HCT116 (cell line): ENCODE results near the gene RPL35. TPM values are rescaled to one million over a fixed set of nuclear protein-coding genes. Genes with fewer than 3 reads are reported as not detected.

Source experiments
- ATAC-seq: fragments of 200-7000 bp; cut with Tn5 transposase; 2 replicates; pipeline ENCODE4 v1.9.1; 2020; ENCODE audit warnings: mild to moderate bottlenecking, moderate library complexity
- BruUV-seq: library from RNA; stranded (reverse); fragments of 400-500 nt; replicated peaks from 2 replicates; lab custom pipeline; 2021; lab: Mats Ljungman, UMichigan
- CTCF ChIA-PET: fragments of 300-600 bp; sonication (Branson Sonifier 250); formaldehyde crosslinking; loops from one replicate; lab custom pipeline; 2021; ENCODE audit warnings: antibody characterized with exemption; lab: Charles Lee
- POLR2A ChIA-PET: fragments of 300-600, 350-600 bp; sonication (Branson Sonifier 250); formaldehyde crosslinking; loops from one replicate; lab custom pipeline; 2021; ENCODE audit warnings: antibody characterized with exemption; lab: Charles Lee
- RAD21 ChIA-PET, 2 experiments: fragments of 300-600 bp; sonication (Branson Sonifier 250); formaldehyde crosslinking; loops; one replicate each; lab custom pipeline; 2023; ENCODE audit warnings: low total read pairs in 2 of 2; ENCODE audit not compliant: uncharacterized antibody in 2 of 2, unreplicated experiment in 2 of 2, low non-redundant PET in 1 of 2; lab: Charles Lee
- DNase-seq: peaks from one replicate; pipeline ENCODE4 v3.0.0-alpha.2; 2010; ENCODE audit warnings: low read depth, low spot score
- H2AFZ ChIP-seq: fragments of 200-600 bp; shearing (Covaris generic), sonication (generic); 2 replicates; pipeline ENCODE4 v1.6.1; 2017; ENCODE audit warnings: low read depth, mixed run types, mixed read lengths, antibody characterized with exemption, low read length; ENCODE audit not compliant: poor library complexity, severe bottlenecking
- H3K27ac ChIP-seq: 2 replicates; pipeline ENCODE4 v1.5.1; 2012; ENCODE audit warnings: low read depth, low read length
- H3K27me3 ChIP-seq: fragments of 200-600 bp; sonication (generic); 2 replicates; pipeline ENCODE4 v1.6.1; 2016; ENCODE audit warnings: mixed run types, low read length, mixed read lengths; ENCODE audit not compliant: insufficient read depth
- H3K36me3 ChIP-seq, 2 experiments: fragments of 200-500 bp in 1 of 2; fragments of 200-600 bp in 1 of 2; sonication (Bioruptor generic) in 1 of 2; sonication (generic) in 1 of 2; 2 replicates each; pipeline versions ENCODE4 v1.5.1 to v1.6.1; 2014 to 2016; ENCODE audit warnings: low read length in 2 of 2, inconsistent platforms in 1 of 2, mixed read lengths in 1 of 2, mixed run types in 1 of 2; ENCODE audit not compliant: insufficient read depth in 2 of 2, control insufficient read depth in 1 of 2
- H3K4me1 ChIP-seq, 2 experiments: fragments of 200-600 bp in 1 of 2; sonication (generic) in 1 of 2; 2 replicates each; pipeline versions ENCODE4 v1.5.1 to v1.6.1; 2012 to 2017; ENCODE audit warnings: low read length in 2 of 2, inconsistent platforms in 1 of 2, mild to moderate bottlenecking in 1 of 2, mixed read lengths in 1 of 2, mixed run types in 1 of 2, moderate library complexity in 1 of 2; ENCODE audit not compliant: insufficient read depth in 2 of 2, control insufficient read depth in 1 of 2
- H3K4me2 ChIP-seq: fragments of 200-600 bp; sonication (generic); 2 replicates; pipeline ENCODE4 v1.6.1; 2017; ENCODE audit warnings: mixed run types, low read length, mixed read lengths
- H3K4me3 ChIP-seq, 2 experiments: fragments of 200-600 bp in 1 of 2; sonication (generic) in 1 of 2; replicated peaks in 1 of 2; 2 replicates each; pipeline ENCODE4 v1.5.1; 2011 to 2016; ENCODE audit warnings: low read length in 2 of 2, control low read depth in 1 of 2, low read depth in 1 of 2, mild to moderate bottlenecking in 1 of 2, mixed read lengths in 1 of 2, mixed run types in 1 of 2
- H3K79me2 ChIP-seq: fragments of 200-600 bp; sonication (generic); 2 replicates; pipeline ENCODE4 v1.6.1; 2017; ENCODE audit warnings: mild to moderate bottlenecking, mixed run types, low read length, moderate library complexity, mixed read lengths; ENCODE audit not compliant: insufficient read depth
- H3K9ac ChIP-seq: fragments of 200-600 bp; sonication (generic); 2 replicates; pipeline ENCODE4 v1.6.1; 2016; ENCODE audit warnings: low read length, mixed read lengths
- H3K9me2 ChIP-seq: fragments of 200-600 bp; sonication (generic), shearing (Covaris generic); 2 replicates; pipeline ENCODE4 v1.6.1; 2017; ENCODE audit warnings: mixed run types, mild to moderate bottlenecking, moderate library complexity; ENCODE audit not compliant: insufficient read depth
- H3K9me3 ChIP-seq, 2 experiments: fragments of 200-500 bp in 1 of 2; fragments of 200-600 bp in 1 of 2; sonication (Bioruptor generic) in 1 of 2; sonication (generic) in 1 of 2; 2 replicates each; pipeline ENCODE4 v1.6.1; 2014 to 2017; ENCODE audit warnings: low read length in 2 of 2, mixed read lengths in 2 of 2, inconsistent platforms in 1 of 2, low read depth in 1 of 2, mild to moderate bottlenecking in 1 of 2, mixed run types in 1 of 2, moderate library complexity in 1 of 2; ENCODE audit not compliant: control insufficient read depth in 1 of 2, insufficient read depth in 1 of 2
- H4K20me1 ChIP-seq: fragments of 200-600 bp; sonication (generic), shearing (Covaris generic); 2 replicates; pipeline ENCODE4 v1.6.1; 2017; ENCODE audit warnings: mixed run types, mild to moderate bottlenecking, moderate library complexity; ENCODE audit not compliant: insufficient read depth
- CEBPB ChIP-seq: IDR thresholded peaks from 2 replicates; pipeline ENCODE4 v1.6.1; 2012; ENCODE audit warnings: low read depth
- ELF1 ChIP-seq: IDR thresholded peaks from 2 replicates; pipeline ENCODE4 v1.6.1; 2012; ENCODE audit warnings: low read depth, borderline replicate concordance
- EZH2 ChIP-seq: fragments of 200-600 bp; sonication (generic); IDR thresholded peaks from 2 replicates; pipeline ENCODE4 v1.6.1; 2017; ENCODE audit warnings: antibody characterized with exemption, mixed run types
- JUND ChIP-seq: IDR thresholded peaks from 2 replicates; pipeline ENCODE4 v1.6.1; 2012
- POLR2AphosphoS5 ChIP-seq: IDR thresholded peaks from 2 replicates; pipeline ENCODE4 v1.6.1; 2011; ENCODE audit warnings: mild to moderate bottlenecking, low read depth, low read length, moderate library complexity
- REST ChIP-seq: IDR thresholded peaks from 2 replicates; pipeline ENCODE4 v1.6.1; 2012; ENCODE audit warnings: low read depth
- SIN3A ChIP-seq: IDR thresholded peaks from 2 replicates; pipeline ENCODE4 v1.6.1; 2012; ENCODE audit warnings: low read depth
- SP1 ChIP-seq: IDR thresholded peaks from 2 replicates; pipeline ENCODE4 v1.6.1; 2012; ENCODE audit warnings: low read depth
- SRF ChIP-seq: IDR thresholded peaks from 2 replicates; pipeline ENCODE4 v1.6.1; 2012; ENCODE audit warnings: low read depth
- TCF7L2 ChIP-seq: IDR thresholded peaks from 2 replicates; pipeline ENCODE4 v1.7.0; 2011; ENCODE audit warnings: borderline replicate concordance, inconsistent platforms; ENCODE audit not compliant: insufficient read depth, insufficient read length; ENCODE audit errors: extremely low read depth
- YY1 ChIP-seq: IDR thresholded peaks from 2 replicates; pipeline ENCODE4 v1.6.1; 2011; ENCODE audit warnings: low read length, low read depth, moderate library complexity, mild to moderate bottlenecking; ENCODE audit not compliant: insufficient replicate concordance; ENCODE audit errors: extremely low read depth
- intact Hi-C: fragments of 100-400 bp; cut with micrococcal nuclease; formaldehyde crosslinking; loops from 2 replicates; pipeline ENCODE4 v1.10.0; 2022
- total RNA-seq: library from RNA; stranded (reverse); gene quantifications from one replicate; pipeline ENCODE4 v1.2.1, GENCODE V29; 2021; ENCODE audit not compliant: unreplicated experiment
- TF ChIP-seq, protein P1 (sequence below): IDR thresholded peaks from 2 replicates; pipeline ENCODE4 v1.6.1; 2012
- TF ChIP-seq, protein P2 (sequence below): IDR thresholded peaks from 2 replicates; pipeline ENCODE4 v1.6.1; 2012

RPL35 gene
- total RNA-seq, 1 experiment from 2014 or later = 1,754 TPM

DNA sequence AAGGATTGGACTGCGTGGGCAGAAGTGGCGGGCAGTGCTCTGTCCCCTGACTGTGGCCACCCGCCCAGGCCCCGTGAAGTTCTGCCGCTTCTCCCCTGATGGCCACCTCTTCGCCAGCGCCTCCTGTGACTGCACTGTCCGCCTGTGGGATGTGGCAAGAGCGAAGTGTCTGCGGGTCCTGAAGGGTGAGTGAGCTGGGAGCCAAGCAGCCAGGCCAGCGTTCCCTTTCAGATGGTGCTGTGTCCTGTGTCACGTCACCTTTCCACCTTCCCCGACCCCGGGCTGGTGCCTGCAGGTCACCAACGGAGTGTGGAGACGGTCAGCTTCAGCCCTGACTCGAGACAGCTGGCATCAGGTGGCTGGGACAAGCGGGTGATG lies 6.2 kb downstream of the RPL35 start:
- Histone ChIP-seq H3K4me3 (no peak overlapping the region), H3K79me2 (peaks cover 27% of the 10 kb centered on the region), H3K9me3 (no peaks in the 10 kb centered on the region), H3K27me3 (no peaks in the 10 kb centered on the region), H3K36me3 (peaks cover 30 to 36% of the 10 kb centered on the region in 2 experiments), H3K4me1 (peaks cover 12 to 56% of the 10 kb centered on the region in 2 experiments; a peak in 3 of 4 replicates), H3K9ac (no peak overlapping the region), H2AFZ (no peak overlapping the region), H3K27ac (peak overlapping the region; percentile 18; the same call in 1 of the 2 replicates), H3K4me2 (no peak overlapping the region), H3K9me2 (no peaks in the 10 kb centered on the region), H4K20me1 (peaks cover 46% of the 10 kb centered on the region)
- CTCF ChIA-PET = interaction anchor here (0.5 to 11.7 kb wide), 12 partner anchors 11 to 521 kb away, joined by 3 to 601 read pairs (median 4); partner anchors contain the start of genes NR6A1 and OLFML2A
- no peak for TF ChIP-seq SP1
- no peak for TF ChIP-seq SRF
- TF ChIP-seq, protein P1, sequence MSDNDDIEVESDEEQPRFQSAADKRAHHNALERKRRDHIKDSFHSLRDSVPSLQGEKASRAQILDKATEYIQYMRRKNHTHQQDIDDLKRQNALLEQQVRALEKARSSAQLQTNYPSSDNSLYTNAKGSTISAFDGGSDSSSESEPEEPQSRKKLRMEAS = no peak
- POLR2A ChIA-PET = interaction anchor here (1.0 to 4.4 kb wide), 5 partner anchors 18 to 84 kb away, joined by 3 to 21 read pairs (median 8); partner anchors contain the start of genes NR6A1 and OLFML2A
- intact Hi-C loops = loop anchor here (5.0 to 10.0 kb wide), 2 partner anchors 287 to 441 kb away; partner anchors contain the start of genes PSMB7 and SCAI
- DNase-seq = no peak
- RAD21 ChIA-PET = interaction anchor here in 1 of 2 experiments (0.7 to 2.3 kb wide), 2 partner anchors 79 to 84 kb away, joined by 3 to 6 read pairs; partner anchors contain the start of gene NR6A1
- no peak for ATAC-seq
- no TSS peak for BruUV-seq

DNA sequence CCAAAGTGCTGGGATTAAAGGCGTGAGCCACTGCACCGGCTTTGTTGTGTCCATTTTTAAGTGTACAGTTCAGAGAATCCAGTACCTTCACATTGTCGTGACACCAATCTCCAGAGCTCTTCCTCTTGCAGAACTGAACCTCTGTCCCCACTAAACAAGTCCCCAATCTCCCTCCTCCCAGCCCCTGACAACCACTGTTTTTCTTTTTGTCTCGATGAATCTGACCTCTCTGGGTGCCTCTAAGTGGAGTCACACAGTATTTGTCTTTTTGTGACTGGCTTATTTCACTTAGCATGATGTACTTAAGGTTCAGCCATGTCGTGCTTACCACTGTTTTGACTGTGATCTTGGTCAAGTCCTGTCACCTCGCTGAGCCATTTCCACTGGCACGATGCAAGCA lies 6.9 kb downstream of the RPL35 start:
- H2AFZ ChIP-seq = no peak overlapping the region
- ChIA-PET RAD21 (interaction anchor here in 1 of 2 experiments (2.3 kb wide), 1 partner anchor 83 kb away, joined by 6 read pairs; the partner anchor contains the start of gene NR6A1), POLR2A (interaction anchor here (2.6 to 4.4 kb wide), 2 partner anchors 75 to 83 kb away, joined by 8 to 21 read pairs; partner anchors contain the start of gene NR6A1), CTCF (interaction anchor here (0.8 to 11.7 kb wide), 6 partner anchors 14 to 522 kb away, joined by 3 to 601 read pairs (median 16); partner anchors contain the start of genes NR6A1 and OLFML2A)
- H3K36me3 ChIP-seq = peaks cover 23 to 29% of the 10 kb centered on the region in 2 experiments
- no peaks in the 10 kb centered on the region for H3K9me2 ChIP-seq
- intact Hi-C loops = loop anchor here (5.0 to 10.0 kb wide), 2 partner anchors 287 to 440 kb away; partner anchors contain the start of genes PSMB7 and SCAI
- no TSS peak for BruUV-seq
- no peaks in the 10 kb centered on the region for H3K9me3 ChIP-seq
- H4K20me1 ChIP-seq = peaks cover 39% of the 10 kb centered on the region
- no peak for ATAC-seq
- H3K4me2 ChIP-seq = no peak overlapping the region
- H3K4me1 ChIP-seq = peaks cover 5 to 49% of the 10 kb centered on the region in 2 experiments; a peak in 3 of 4 replicates
- no peak for DNase-seq
- no peak overlapping the region for H3K4me3 ChIP-seq
- H3K27ac ChIP-seq = no peak overlapping the region
- H3K79me2 ChIP-seq = peaks cover 20% of the 10 kb centered on the region
- no peaks in the 10 kb centered on the region for H3K27me3 ChIP-seq
- no peak for TF ChIP-seq ELF1
- no peak for TF ChIP-seq SIN3A
- no peak for TF ChIP-seq EZH2
- TF ChIP-seq CEBPB = no peak
- no peak for TF ChIP-seq TCF7L2
- TF ChIP-seq, protein P2, sequence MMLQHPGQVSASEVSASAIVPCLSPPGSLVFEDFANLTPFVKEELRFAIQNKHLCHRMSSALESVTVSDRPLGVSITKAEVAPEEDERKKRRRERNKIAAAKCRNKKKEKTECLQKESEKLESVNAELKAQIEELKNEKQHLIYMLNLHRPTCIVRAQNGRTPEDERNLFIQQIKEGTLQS = no peak
- TF ChIP-seq JUND = no peak
- no peak for TF ChIP-seq POLR2AphosphoS5
- no peak for TF ChIP-seq REST
- no peak for TF ChIP-seq YY1
- no peak overlapping the region for H3K9ac ChIP-seq
